Kidney (tissue), 14 donors: ENCODE results near the gene SVIL. TPM values are rescaled to one million over a fixed set of nuclear protein-coding genes. Genes with fewer than 3 reads are reported as not detected.

ENCODE experiments used
- DNase-seq, 5 donors: peaks; one replicate each; pipeline ENCODE4 v3.0.0-alpha.2; 2013 to 2020
- FAIRE-seq: peaks from 2 replicates; lab custom pipeline; 2012; peaks lifted over from hg19 to GRCh38; lab: Jason Lieb, UNC
- H3K27ac ChIP-seq, 2 donors: one replicate each; pipeline ENCODE4 v1.7.0; 2013; ENCODE audit warnings: low read depth in 2 of 2, low read length in 2 of 2, inconsistent platforms in 1 of 2
- H3K27me3 ChIP-seq: one replicate; pipeline ENCODE4 v1.7.1; 2013; ENCODE audit warnings: low read length, inconsistent platforms; ENCODE audit not compliant: control insufficient read depth, insufficient read depth
- H3K36me3 ChIP-seq, 3 donors: one replicate each; pipeline versions ENCODE4 v1.7.0 to v1.7.1; 2013; ENCODE audit warnings: low read length in 3 of 3, control low read depth in 1 of 3, inconsistent platforms in 1 of 3; ENCODE audit not compliant: insufficient read depth in 3 of 3, control insufficient read depth in 2 of 3
- H3K4me1 ChIP-seq, 3 donors: one replicate each; pipeline versions ENCODE4 v1.7.0 to v1.7.1; 2013; ENCODE audit warnings: low read length in 3 of 3, inconsistent platforms in 1 of 3, low read depth in 1 of 3; ENCODE audit not compliant: control insufficient read depth in 2 of 3, insufficient read depth in 2 of 3
- H3K4me3 ChIP-seq, 3 donors: one replicate each; pipeline versions ENCODE4 v1.7.0 to v1.8.1; 2013; ENCODE audit warnings: low read length in 3 of 3, control low read depth in 1 of 3, inconsistent platforms in 1 of 3
- H3K9ac ChIP-seq, 3 donors: one replicate each; pipeline versions ENCODE4 v1.7.0 to v1.7.1; 2013; ENCODE audit warnings: low read length in 3 of 3, control low read depth in 1 of 3, inconsistent platforms in 1 of 3
- H3K9me3 ChIP-seq, 3 donors: one replicate each; pipeline versions ENCODE4 v1.7.0 to v1.7.1; 2013; ENCODE audit warnings: low read length in 3 of 3, control low read depth in 1 of 3, inconsistent platforms in 1 of 3; ENCODE audit not compliant: control insufficient read depth in 2 of 3, insufficient read depth in 1 of 3
- CTCF ChIP-seq: IDR thresholded peaks from 3 replicates; pipeline ENCODE4 v1.5.1; 2012; ENCODE audit warnings: mild to moderate bottlenecking, moderate library complexity, borderline replicate concordance; ENCODE audit not compliant: insufficient read depth; ENCODE audit errors: extremely low read depth
- intact Hi-C: fragments of 100-400 bp; cut with DNase I; formaldehyde crosslinking; loops from one replicate; pipeline ENCODE4 v1.11.1; 2022
- polyA plus RNA-seq: library from polyadenylated mRNA; stranded (reverse); fragments of 350-450 nt; fragmentation: Illumina TruSeq; extraction: RNeasy Lipid Tissue Mini Kit (QIAGEN cat#74804); gene quantifications from one replicate; pipeline ENCODE4 v1.2.3, GENCODE V29; 2014; ENCODE audit warnings: low read depth, low replicate concordance; ENCODE audit not compliant: insufficient read depth
- total RNA-seq: library from RNA; stranded (reverse); fragmentation: NEBNext Ultra II Directional; extraction: Animal tissue kit (Norgen Biotek cat#: 25700); gene quantifications from one replicate; pipeline ENCODE4 v1.2.1, GENCODE V29; 2021
- donor health status: control.
- donor health status: control.
- donor health status: control.
- donor health status: control.
- donor health status: control.
- donor health status: DM: yes; HTN: yes; CAD: no.
- donor health status: Normal renal cell carcinoma (clear cell type).

Gene SVIL
- total and polyA plus RNA-seq, 2 donors from 2014 or later = 7.4 to 94.4 TPM

GRCh38 chr10:29630205-29631048 lies 4.3 kb downstream of the SVIL start:
- Histone ChIP-seq H3K9ac (no peak overlapping the region), H3K4me1 (peaks cover 0 to 12% (median 3%) of the 10 kb centered on the region in 3 donors), H3K9me3 (no peaks in the 10 kb centered on the region), H3K36me3 (no peaks in the 10 kb centered on the region), H3K27ac (no peak overlapping the region), H3K4me3 (no peak overlapping the region), H3K27me3 (no peaks in the 10 kb centered on the region)
- intact Hi-C loops = no loop called here
- no peak for FAIRE-seq
- DNase-seq = no peak
- no peak for TF ChIP-seq CTCF

GRCh38 chr10:29628912-29629526 lies 5.8 kb downstream of the SVIL start:
- no peaks in the 10 kb centered on the region for H3K36me3 ChIP-seq
- H3K4me1 ChIP-seq = peaks cover 0 to 6% (median 0%) of the 10 kb centered on the region in 3 donors
- no peak for FAIRE-seq
- no peak overlapping the region for H3K27ac ChIP-seq
- TF ChIP-seq CTCF = no peak
- H3K9ac ChIP-seq = no peak overlapping the region
- no peak overlapping the region for H3K4me3 ChIP-seq
- no peaks in the 10 kb centered on the region for H3K27me3 ChIP-seq
- DNase-seq = no peak
- H3K9me3 ChIP-seq = no peaks in the 10 kb centered on the region
- intact Hi-C loops = no loop called here

- Histone ChIP-seq H3K27ac (no peak overlapping the region), H3K9ac (no peak overlapping the region), H3K4me1 (peaks cover 0 to 2% (median 0%) of the 10 kb centered on the region in 3 donors), H3K27me3 (no peaks in the 10 kb centered on the region), H3K9me3 (no peaks in the 10 kb centered on the region), H3K36me3 (no peaks in the 10 kb centered on the region), H3K4me3 (no peak overlapping the region)
- intact Hi-C loops = no loop called here
- no peak for TF ChIP-seq CTCF
- FAIRE-seq (no peak), DNase-seq (no peak)
Observed at GRCh38 chr10:29628311-29628710, 6.5 kb downstream of the SVIL start.
